ENCODE data around the gene GALM.
"Not testable (repeated sequence)": the region's sequence is repeated elsewhere in the genome, so short reads cannot be mapped to it uniquely, and the experiment has no call there.

The GALM gene

DNA sequence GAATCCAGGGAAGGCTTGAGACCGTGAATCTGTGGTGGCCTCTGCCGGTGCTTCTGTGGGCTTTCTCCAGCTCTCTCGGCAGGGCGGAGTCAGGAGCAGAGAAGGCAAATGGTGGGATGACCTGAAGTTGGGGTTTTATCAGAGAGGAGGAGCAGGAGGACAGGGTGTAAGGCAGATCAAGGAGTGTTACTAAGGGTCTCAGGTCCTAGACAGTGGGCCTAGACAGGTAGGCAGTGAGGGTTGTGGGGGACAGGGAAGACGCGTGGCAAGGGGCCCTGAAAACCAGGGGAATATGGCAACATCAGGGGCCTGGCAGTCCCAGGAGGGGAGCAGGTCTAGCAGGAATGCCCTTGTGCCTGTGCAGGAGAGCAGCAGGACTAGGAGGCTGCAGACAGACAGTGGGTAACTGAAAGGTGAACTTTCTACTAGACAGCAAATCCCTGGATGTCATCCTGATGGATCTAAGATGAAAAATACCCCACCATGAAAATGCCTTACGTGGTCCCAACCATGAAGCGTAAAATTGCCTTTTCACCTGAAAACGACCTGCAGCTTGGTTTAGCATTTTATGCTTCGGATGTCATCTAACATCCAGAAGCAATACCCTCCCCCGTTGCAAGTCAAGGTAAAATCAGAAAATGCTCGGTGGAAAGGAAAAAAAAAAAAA is 43.1 kb downstream of the GALM start:
- in situ Hi-C loops (cut with MboI; ENCODE audit: low sequenced_read_pairs): no loop called here

GRCh38 chr2:38709567-38710194 is 43.8 kb downstream of the GALM start:
- in situ Hi-C loops (cut with MboI; ENCODE audit: low sequenced_read_pairs): no loop called here

DNA sequence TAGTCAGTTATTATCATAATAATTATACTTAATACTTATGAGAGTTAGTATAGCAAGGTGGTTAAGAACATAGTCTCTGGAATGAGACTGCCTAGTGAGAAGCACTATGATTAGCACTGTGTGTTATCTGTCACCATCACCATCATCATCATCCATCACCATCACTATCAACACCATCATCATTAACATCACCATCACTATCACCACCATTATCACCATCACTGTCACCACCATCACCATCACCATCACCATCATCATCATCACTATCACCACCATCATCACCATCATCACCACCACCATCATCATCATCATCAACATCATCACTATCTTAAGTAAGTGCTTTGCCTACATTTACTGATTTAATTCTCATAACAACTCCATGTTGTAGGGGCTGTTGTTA is 45.6 kb downstream of the GALM start:
- in situ Hi-C loops (cut with MboI; ENCODE audit: low sequenced_read_pairs): no loop called here

GRCh38 chr2:38712413-38712812 is 46.5 kb downstream of the GALM start:
- in situ Hi-C loops (cut with MboI; ENCODE audit: low sequenced_read_pairs): no loop called here

GRCh38 chr2:38712871-38713270 is 47.0 kb downstream of the GALM start:
- in situ Hi-C loops (cut with MboI; ENCODE audit: low sequenced_read_pairs): no loop called here

GRCh38 chr2:38713338-38713737 is 47.4 kb downstream of the GALM start:
- in situ Hi-C loops (cut with MboI; ENCODE audit: low sequenced_read_pairs): no loop called here

GRCh38 chr2:38714941-38715340 is 49.0 kb downstream of the GALM start:
- in situ Hi-C loops (cut with MboI; ENCODE audit: low sequenced_read_pairs): not testable (repeated sequence)

DNA sequence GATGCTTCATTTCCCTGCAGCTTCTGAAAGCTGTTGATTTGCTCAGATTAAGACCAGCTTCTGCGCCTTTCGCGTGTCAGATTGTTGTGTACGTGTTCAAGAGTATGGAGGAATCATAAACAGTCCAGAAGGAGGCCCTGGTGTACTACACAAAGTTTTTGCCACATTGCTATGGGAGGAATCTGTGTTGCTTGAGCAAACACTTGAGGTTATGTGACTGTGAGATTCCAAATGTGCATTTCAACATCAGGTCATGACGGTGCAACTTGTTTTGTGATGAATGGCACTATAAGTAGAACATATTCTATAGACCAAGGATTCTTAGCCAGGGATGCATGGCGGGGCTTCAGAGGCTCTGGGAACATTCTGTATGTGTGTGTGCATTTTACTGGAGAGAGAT is 50.3 kb downstream of the GALM start:
- in situ Hi-C loops (cut with MboI; ENCODE audit: low sequenced_read_pairs): no loop called here

DNA sequence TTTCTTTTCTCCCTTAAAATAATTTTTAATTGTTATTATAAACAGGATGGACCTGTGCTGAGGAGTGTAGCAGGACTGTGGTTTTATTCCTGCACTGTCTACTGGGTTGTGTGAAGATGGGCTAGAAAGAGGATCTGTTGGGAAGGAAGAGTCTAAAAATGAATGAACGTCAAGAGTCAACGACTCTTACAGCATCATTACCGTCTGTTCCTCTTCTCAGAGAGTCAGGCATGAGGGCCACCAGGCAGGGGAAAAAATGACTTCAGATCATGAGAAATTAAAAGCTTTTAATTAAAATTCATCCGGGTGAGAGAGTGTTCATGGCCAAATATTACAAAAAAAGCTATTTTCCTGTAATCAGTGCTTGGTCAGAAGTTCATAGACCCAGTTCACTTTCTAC is 52.7 kb downstream of the GALM start:
- in situ Hi-C loops (cut with MboI; ENCODE audit: low sequenced_read_pairs): no loop called here

GRCh38 chr2:38719706-38720105 is 53.8 kb downstream of the GALM start:
- in situ Hi-C loops (cut with MboI; ENCODE audit: low sequenced_read_pairs): no loop called here

DNA sequence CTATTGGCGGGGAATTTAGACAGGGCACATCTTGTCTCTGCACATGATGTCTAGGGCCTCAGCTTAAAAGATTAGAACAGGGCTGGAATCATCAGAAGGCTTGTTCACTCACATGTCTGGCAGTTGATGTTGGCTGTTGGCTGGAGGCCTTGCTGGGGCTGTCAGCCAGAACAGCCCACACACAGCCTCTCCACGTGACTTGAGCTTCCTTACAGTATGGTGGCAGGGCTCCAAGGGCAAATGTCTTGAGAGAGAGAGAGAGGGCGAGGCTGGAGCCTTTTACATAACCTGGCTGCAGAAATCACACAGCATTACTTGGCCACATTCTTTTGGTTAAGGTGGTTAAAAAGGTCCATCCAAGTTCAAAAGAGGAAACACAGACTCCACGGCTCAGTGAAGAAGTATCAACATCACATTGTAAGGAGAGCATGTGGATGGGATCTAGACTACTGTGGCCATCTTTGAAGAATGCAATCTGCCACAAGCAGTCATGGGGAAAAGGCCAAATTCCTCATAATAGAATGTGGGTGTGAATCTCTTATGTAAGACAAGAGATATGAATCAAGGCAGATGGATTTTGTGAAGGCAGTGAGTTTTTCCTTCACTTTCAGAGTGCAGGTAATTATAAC is 54.8 kb downstream of the GALM start:
- in situ Hi-C loops (cut with MboI; ENCODE audit: low sequenced_read_pairs): no loop called here

- in situ Hi-C loops (cut with MboI; ENCODE audit: low sequenced_read_pairs): no loop called here
Measured at GRCh38 chr2:38722271-38723061, 56.6 kb downstream of the GALM start.

- in situ Hi-C loops (cut with MboI; ENCODE audit: low sequenced_read_pairs): no loop called here
Measured at GRCh38 chr2:38723173-38723572, 57.3 kb downstream of the GALM start.

GRCh38 chr2:38727661-38728060 is 61.7 kb downstream of the GALM start:
- in situ Hi-C loops (cut with MboI; ENCODE audit: low sequenced_read_pairs): loop anchor here (25.0 kb wide), 2 partner anchors 415 to 740 kb away; no protein-coding TSS in a partner anchor

- in situ Hi-C loops (cut with MboI; ENCODE audit: low sequenced_read_pairs): loop anchor here (25.0 kb wide), 2 partner anchors 416 to 741 kb away; no protein-coding TSS in a partner anchor
Measured at GRCh38 chr2:38728694-38729093, 62.8 kb downstream of the GALM start.

DNA sequence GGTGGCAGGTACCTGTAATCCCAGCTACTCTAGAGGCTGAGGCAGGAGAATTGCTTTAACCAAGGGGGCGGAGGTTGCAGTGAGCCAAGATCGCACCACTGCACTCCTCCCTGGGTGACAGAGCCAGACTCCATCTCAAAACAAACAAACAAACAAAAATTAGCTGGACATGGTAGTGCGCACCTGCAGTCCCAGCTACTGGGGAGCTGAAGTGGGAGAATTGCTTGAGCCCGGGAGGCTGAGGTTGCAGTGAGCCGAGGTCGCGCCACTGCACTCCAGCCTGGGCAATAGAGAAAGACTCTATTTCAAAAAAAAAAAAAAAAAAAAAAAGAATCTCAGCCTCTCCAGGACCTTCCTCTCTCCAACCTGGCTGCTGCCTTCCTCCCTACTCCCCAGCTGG is 65.2 kb downstream of the GALM start:
- in situ Hi-C loops (cut with MboI; ENCODE audit: low sequenced_read_pairs): loop anchor here (10.0 to 25.0 kb wide), 3 partner anchors 146 to 744 kb away; no protein-coding TSS in a partner anchor

GRCh38 chr2:38731684-38732221 is 65.8 kb downstream of the GALM start:
- in situ Hi-C loops (cut with MboI; ENCODE audit: low sequenced_read_pairs): loop anchor here (10.0 to 25.0 kb wide), 3 partner anchors 147 to 744 kb away; no protein-coding TSS in a partner anchor

DNA sequence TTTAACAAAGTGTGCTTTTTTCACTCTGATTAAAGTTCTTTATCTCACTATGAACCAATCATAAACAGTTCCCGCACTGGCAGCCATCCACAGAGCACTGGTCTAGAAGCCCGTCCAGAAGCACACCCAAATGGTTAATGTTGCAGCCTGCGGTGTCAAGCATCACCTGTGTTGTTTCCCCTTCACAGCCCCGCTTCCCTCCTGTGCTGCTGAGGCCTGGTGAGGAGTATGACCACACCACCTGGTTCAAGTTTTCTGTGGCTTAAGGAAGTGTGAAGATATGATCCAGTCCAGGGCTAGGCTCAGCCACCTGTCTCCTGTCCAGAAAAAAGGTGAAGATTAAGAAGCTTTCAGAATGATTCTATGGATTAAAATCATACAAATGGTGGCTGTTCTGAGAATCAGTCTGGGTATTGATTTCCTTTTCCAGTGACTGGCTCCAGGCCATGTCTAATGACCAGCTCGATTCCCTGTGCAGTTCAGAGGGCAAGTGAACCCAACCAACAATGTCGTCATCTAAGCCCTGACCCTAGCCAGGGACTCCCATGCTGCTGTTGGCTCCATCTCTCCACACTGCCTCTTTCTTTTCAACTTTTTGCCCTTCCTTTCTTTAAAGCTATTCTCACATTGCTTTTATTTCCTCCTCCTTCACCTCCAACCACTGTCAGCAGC is 67.5 kb downstream of the GALM start:
- in situ Hi-C loops (cut with MboI; ENCODE audit: low sequenced_read_pairs): loop anchor here (10.0 to 25.0 kb wide), 3 partner anchors 149 to 746 kb away; no protein-coding TSS in a partner anchor

- in situ Hi-C loops (cut with MboI; ENCODE audit: low sequenced_read_pairs): loop anchor here (10.0 to 25.0 kb wide), 3 partner anchors 150 to 747 kb away; no protein-coding TSS in a partner anchor
Measured at GRCh38 chr2:38734299-38735058, 68.6 kb downstream of the GALM start.

DNA sequence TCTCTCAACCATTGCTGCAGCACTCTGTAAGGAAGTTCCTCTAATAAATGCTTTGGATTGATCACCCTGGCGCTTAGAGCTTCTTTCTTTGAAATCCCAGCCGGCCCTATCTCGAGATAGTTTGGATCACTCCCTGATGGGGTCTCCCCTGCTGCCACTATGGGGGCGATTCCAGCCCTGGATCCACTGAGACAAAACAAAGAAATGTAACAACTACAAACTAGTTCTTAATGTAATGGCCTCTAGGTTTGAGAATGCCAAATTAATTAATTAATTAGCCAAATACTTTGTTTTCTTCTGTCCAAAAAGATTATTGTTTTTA is 70.0 kb downstream of the GALM start:
- in situ Hi-C loops (cut with MboI; ENCODE audit: low sequenced_read_pairs): loop anchor here (10.0 to 25.0 kb wide), 3 partner anchors 151 to 749 kb away; no protein-coding TSS in a partner anchor

Measured in HL-60/S4 (cell line).